A673 (cell line): ENCODE measurements around the gene ARL6.

Experiments
- CTCF ChIP-seq: fragments of 300-800, 200-600 bp; sonication (generic); conservative IDR thresholded peaks from 2 replicates; pipeline ENCODE4 v1.5.1; 2017; ENCODE audit warnings: low read depth, mild to moderate bottlenecking, antibody characterized with exemption, low read length, moderate library complexity, mixed read lengths
- EZH2 ChIP-seq: fragments of 200-600 bp; sonication (generic); IDR thresholded peaks from 2 replicates; pipeline ENCODE4 v1.6.1; 2017; ENCODE audit warnings: borderline replicate concordance, low read depth, mild to moderate bottlenecking, mixed read lengths, antibody characterized with exemption, low read length; ENCODE audit not compliant: poor library complexity, severe bottlenecking

GRCh38 chr3:97838393-97838792, 73.8 kb downstream of the ARL6 start:
- TF ChIP-seq EZH2 = no peak
- TF ChIP-seq CTCF = no peak
